Stimulated activated CD4-positive, alpha-beta T cell treated with anti-CD3 and anti-CD28 coated beads, Interleukin-2, amount 100 ng/mL, for 24 hours (primary cell): ENCODE measurements around the gene ACBD6.
"Not testable (repeated sequence)": the region's sequence is repeated elsewhere in the genome, so short reads cannot be mapped to it uniquely, and the experiment has no call there.

ENCODE experiments used
- DNase-seq, 2 donors: peaks; one replicate each; pipeline ENCODE4 v3.0.0-alpha.2; 2020

The ACBD6 gene

GRCh38 chr1:180488661-180489060 is 13.7 kb downstream of the ACBD6 start:
- DNase-seq, result no peak

DNA sequence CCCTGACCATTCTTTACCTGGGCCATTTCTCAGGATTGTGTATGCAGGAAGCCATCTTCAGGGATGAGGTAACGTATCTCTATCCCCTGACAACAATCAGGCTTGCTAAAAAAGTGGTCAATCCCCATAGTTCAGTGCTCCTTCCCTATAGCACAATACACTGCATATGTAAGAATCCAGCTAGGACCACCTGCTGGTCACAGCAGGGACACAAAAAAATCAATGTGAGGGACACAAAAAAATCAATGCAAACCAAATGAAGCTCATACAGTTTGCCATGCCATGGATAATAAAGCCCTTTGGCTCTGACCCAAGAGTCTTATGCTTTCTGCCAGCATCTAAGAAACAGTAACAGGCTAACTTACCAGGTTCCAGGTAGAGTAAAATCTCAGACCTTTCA is 16.3 kb downstream of the ACBD6 start:
- DNase-seq, result no peak

DNA sequence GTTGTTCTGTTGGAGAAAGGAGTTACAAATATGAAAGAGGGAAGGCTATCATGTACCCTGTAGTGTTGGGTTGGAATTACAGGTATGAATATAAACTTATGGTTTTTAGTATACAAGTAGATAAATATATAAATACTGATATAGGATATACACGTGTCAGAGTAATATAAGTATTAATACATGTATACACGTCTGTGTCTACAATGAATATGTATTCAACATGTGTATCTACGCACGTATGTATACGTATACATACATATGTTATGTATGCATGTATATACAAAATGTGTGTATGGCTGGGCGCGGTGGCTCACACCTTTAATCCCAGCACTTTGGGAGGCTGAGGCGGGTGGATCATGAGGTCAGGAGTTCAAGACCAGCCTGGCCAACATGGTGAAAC is 17.9 kb downstream of the ACBD6 start:
- no peak for DNase-seq

GRCh38 chr1:180482425-180483275 is 19.7 kb downstream of the ACBD6 start:
- no peak for DNase-seq

- no peak for DNase-seq
Observed at GRCh38 chr1:180470031-180470430, 32.3 kb downstream of the ACBD6 start.

DNA sequence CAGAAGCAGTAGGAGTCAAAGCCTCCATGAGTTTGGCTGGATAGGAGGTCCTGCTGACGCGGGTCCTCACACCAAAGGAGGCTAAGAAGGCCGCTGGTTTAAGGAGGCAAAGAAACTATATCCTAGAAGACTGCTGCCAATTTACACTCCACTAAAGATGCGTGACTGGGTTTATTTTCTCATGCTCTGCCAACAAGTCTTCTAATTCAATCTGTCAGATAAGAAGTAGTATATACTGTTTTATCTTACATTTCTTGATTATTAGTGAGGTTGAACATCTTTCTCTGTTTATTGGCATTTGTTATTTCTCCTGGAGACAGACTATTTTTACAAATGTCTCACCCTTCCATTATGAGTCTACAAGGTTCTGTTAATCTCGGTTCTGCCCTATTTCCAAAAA is 34.1 kb downstream of the ACBD6 start:
- DNase-seq, result no peak

DNA sequence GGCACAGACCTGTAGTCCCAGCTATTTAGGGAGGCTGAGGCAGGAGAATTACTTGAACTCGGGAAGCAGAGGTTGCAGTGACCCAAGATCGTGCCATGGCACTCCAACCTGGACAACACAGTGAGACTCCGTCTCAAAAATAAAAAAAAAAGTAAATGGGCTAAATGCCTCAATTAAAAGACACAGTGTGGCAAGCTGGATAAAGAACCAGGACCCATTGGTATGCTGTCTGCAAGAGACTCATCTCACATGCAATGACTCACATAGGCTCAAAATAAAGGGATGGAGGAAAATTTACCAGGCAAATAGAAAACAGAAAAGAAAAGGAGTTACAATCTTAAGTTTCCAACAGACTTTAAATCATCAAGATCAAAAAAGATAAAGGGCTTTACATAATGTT is 40.3 kb downstream of the ACBD6 start:
- DNase-seq, result no peak

- DNase-seq, result not testable (repeated sequence)
Observed at GRCh38 chr1:180461682-180462081, 40.7 kb downstream of the ACBD6 start.

- DNase-seq, result no peak
Observed at GRCh38 chr1:180458807-180459206, 43.6 kb downstream of the ACBD6 start.

GRCh38 chr1:180456191-180456590 is 46.2 kb downstream of the ACBD6 start:
- DNase-seq, result no peak

DNA sequence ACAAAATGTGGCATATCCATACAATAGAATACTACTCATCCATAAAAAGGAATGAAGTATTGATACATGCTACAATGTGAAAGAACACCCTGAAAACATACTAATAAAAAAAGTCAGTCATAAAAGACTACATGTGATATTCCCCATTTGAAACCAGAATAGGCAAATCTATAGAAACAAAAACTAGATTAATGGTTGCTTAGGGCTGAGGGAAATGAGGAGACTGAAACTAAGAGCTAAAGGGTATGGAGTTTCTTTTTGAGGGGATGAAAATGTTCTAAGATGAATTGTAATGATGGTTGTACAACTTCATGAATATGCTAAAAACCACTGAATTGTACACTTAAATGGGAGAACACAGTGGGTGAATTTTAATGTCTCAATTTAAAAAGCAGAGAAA is 50.9 kb downstream of the ACBD6 start:
- no peak for DNase-seq

- no peak for DNase-seq
Observed at GRCh38 chr1:180444522-180444921, 57.9 kb downstream of the ACBD6 start.

DNA sequence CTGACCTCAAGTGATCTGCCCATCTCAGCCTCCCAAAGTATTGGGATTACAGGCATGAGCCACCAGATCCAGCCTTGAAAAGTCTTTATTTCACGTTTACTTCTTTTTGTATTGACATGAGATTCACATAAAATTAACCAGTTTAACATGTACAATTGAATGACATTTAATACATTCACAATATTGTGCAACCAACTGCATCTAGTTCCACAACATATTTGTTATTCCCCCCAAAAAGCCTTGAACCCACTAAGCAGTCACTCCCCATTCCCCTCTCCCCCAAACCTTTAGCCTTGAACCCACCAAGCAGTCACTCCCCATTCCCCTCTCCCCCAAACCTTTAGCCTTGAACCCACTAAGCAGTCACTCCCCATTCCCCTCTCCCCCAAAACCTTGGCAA is 62.0 kb downstream of the ACBD6 start:
- DNase-seq, result no peak

GRCh38 chr1:180435566-180435965 is 66.8 kb downstream of the ACBD6 start:
- DNase-seq, result no peak

- DNase-seq, result no peak
Observed at GRCh38 chr1:180433873-180434272, 68.5 kb downstream of the ACBD6 start.

DNA sequence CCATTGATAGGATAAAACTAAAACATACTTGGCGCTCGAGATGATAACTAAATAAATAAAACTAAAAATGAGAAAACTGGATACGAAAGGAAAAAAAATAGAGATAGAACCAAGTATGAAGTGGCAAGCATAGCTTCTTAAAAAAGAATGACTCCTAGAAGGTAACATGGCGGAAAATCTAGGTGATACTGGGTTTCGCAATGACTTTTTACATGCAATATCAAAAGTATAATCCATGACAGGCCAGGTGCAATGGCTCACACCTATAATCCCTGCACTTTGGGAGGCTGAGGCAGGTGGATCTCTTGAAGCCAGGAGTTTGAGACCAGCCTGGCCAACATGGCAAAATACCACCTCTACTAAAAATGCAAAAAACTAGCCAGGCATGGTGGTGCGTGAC is 70.7 kb downstream of the ACBD6 start:
- no peak for DNase-seq

DNA sequence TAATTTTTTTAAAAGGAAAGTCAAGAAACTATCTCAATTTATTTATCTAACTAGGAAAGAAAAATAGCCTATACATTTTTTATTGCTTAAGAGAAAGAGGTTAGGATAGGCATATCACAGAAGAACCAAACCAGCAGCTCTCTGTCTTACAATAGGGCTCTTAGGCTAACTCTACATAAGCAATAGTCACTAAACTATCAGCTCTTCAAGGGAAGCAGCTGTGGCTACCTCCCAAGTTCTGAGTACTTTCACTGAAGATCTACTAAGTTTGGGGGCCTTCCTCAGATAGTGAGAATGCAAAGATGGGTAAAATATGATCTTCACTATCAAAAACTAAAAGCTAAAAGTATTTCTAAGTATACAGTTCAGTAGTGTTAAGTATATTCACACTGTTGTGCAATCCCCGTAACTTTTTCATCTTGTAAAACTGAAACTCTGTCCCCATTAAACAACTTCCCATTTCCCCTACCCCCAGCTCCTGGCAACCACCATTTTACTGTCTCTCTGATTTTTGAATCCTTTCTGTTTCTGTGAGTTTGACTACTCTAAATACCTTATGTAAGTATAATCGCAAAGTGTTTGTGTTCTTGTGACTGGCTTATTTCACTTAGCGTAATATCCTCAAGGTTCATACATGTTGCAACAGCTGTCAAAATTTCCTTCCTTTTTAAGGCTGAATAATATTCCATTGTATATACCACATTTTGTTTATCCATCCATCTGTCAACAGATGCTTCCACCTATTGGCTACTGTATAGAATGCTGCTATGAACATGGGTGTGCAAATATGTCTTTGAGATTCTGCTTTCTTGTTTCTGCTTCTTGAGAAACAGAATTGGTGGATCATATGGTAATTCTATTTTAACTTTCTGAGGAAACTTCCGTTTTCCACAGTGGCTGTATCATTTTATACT is 73.3 kb downstream of the ACBD6 start:
- DNase-seq, result no peak

DNA sequence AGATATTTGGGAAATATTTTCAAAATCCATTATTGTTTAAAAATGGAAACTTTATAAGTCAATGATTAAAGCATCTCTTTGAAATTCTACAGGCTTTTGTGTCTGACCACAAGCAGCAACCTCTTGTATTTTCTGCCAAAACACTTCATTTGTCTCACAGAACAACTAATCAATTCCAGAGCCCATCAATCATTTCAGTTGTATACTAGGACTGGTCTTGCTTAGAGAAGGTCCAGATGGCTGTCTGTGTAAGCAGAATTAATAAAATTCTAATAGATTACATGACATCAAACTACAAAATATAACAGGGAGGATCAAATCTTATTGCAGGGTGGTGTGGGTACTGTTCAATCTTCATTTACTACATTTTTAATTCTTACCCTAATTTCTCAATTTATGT is 76.4 kb downstream of the ACBD6 start:
- DNase-seq, result no peak

- no peak for DNase-seq
Observed at GRCh38 chr1:180424848-180425457, 77.4 kb downstream of the ACBD6 start.

GRCh38 chr1:180421614-180422013 is 80.8 kb downstream of the ACBD6 start:
- no peak for DNase-seq

DNA sequence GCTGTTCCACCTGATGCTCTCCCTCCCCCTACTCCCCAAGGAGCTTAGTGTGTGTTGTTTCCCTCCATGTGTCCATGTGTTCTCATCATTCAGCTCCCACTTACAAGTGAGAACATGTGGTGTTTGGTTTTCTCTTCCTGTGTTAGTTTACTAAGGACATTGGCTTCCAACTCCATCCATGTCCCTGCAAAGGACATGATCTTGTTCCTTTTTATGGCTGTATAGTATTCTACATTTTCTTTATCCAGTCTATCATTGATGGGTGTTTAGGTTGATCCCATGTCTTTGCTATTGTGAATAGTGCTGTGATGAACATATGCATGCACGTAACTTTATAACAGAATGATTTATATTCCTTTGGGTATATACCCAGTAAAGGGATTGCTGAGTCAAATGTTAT is 81.2 kb downstream of the ACBD6 start:
- not testable (repeated sequence) for DNase-seq

- DNase-seq, result no peak
Observed at GRCh38 chr1:180415985-180416633, 86.3 kb downstream of the ACBD6 start.

DNA sequence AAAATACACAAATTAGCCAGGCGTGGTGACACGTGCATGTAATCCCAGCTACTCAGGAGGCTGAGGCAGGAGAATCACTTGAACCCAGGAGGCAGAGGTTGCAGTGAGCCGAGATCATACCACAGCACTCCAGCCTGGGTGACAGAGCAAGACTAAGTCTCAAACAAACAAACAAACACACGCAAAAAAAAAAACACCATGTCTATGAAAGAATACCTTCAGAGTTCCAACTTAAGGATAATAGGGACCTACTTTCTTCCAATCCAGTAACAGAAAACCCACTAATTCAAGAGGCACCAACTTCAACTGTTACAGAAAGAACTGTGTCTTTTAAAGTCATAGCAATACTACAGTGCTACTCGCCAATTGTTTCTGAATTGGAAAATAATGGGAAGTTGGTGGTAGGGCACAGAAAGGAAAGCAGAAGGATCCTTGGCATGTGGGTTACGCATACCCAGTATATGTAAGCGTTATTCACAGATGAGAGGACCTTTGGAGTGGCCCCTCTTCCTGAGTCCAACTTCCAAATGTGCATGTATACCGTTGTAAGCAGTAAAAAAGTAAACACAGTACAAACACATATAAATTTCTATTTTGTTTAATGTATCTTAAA is 87.0 kb downstream of the ACBD6 start:
- DNase-seq, result no peak
